Mesothelial cell of epicardium (in vitro differentiated cells): Measurements from ENCODE around the gene TAS1R3. TPM values are rescaled to one million over a fixed set of nuclear protein-coding genes. Genes with fewer than 3 reads are reported as not detected.

Experiments
- DNase-seq, 2 experiments: peaks; one replicate each; pipeline ENCODE4 v3.0.0; 2021; ENCODE audit warnings: low spot score in 2 of 2; ENCODE audit not compliant: unreplicated experiment in 2 of 2
- H3K27ac Mint-ChIP-seq: 2 replicates; pipeline ENCODE4 v1.8.0; 2021; ENCODE audit warnings: mixed read lengths
- H3K27me3 Mint-ChIP-seq: 2 replicates; pipeline ENCODE4 v1.8.0; 2021; ENCODE audit warnings: low read depth, mixed read lengths
- H3K36me3 Mint-ChIP-seq: 2 replicates; pipeline ENCODE4 v1.8.0; 2021; ENCODE audit warnings: mixed read lengths
- H3K4me1 Mint-ChIP-seq: 2 replicates; pipeline ENCODE4 v1.8.0; 2021; ENCODE audit warnings: mixed read lengths
- H3K4me3 Mint-ChIP-seq: 2 replicates; pipeline ENCODE4 v1.8.0; 2021; ENCODE audit warnings: mild to moderate bottlenecking, moderate library complexity, mixed read lengths
- H3K9me3 Mint-ChIP-seq: 2 replicates; pipeline ENCODE4 v1.8.0; 2021; ENCODE audit warnings: mixed read lengths
- total RNA-seq: library from RNA; stranded (reverse); gene quantifications from 3 replicates; pipeline ENCODE4 v1.2.1, GENCODE V29; 2021
- TF ChIP-seq, protein P1 (sequence below): fragments of 200-600 bp; sonication (generic); IDR thresholded peaks from one replicate; pipeline ENCODE4 v1.5.0; 2021; ENCODE audit warnings: antibody characterized with exemption; ENCODE audit not compliant: unreplicated experiment

Gene TAS1R3
- total RNA-seq, 1 donor from 2014 or later, result 0.98 TPM

DNA sequence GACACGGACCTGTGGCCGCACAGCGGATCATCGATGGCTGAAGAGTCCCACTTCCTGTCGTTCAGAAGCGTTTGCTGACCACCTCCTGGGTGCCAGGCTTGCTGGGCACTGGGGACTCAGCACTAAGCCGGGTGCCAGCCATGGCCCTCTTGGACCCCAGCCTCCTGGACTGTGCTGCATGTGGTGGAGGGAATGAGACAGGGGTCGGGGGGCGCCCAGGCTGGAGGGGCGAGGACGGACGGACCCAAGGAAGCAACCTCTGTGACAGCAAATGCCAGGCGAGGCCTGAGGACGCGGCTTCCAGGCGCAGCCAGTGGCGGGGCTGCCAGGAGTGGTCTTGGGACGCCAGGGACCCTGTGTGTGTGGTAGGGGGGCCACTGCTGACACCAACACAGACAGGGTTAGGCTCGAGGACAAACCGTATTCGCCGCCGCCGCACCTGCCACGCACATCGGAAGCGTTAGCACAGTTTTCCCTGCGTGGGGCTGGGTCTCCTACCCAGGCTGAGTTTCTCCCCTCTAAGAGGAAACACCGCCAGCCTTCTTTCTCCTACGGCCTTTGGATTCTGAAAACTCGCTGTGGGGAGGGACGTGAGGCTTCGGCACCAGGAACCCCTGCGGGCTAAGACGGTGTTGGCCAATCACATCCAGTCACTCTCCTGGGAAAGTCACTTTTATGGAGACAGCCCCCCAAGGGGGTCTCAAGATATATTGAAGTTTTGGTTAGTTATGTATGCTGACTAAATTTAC is 30.3 kb downstream of the TAS1R3 start:
- Mint-ChIP-seq H3K4me1 (peaks cover 35% of the 10 kb centered on the region), H3K27ac (peak overlapping the region; percentile 90), H3K36me3 (no peaks in the 10 kb centered on the region), H3K9me3 (no peaks in the 10 kb centered on the region), H3K4me3 (no peak overlapping the region), H3K27me3 (no peaks in the 10 kb centered on the region)
- DNase-seq, result no peak
- TF ChIP-seq, protein P1, sequence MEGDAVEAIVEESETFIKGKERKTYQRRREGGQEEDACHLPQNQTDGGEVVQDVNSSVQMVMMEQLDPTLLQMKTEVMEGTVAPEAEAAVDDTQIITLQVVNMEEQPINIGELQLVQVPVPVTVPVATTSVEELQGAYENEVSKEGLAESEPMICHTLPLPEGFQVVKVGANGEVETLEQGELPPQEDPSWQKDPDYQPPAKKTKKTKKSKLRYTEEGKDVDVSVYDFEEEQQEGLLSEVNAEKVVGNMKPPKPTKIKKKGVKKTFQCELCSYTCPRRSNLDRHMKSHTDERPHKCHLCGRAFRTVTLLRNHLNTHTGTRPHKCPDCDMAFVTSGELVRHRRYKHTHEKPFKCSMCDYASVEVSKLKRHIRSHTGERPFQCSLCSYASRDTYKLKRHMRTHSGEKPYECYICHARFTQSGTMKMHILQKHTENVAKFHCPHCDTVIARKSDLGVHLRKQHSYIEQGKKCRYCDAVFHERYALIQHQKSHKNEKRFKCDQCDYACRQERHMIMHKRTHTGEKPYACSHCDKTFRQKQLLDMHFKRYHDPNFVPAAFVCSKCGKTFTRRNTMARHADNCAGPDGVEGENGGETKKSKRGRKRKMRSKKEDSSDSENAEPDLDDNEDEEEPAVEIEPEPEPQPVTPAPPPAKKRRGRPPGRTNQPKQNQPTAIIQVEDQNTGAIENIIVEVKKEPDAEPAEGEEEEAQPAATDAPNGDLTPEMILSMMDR, result no peak

DNA sequence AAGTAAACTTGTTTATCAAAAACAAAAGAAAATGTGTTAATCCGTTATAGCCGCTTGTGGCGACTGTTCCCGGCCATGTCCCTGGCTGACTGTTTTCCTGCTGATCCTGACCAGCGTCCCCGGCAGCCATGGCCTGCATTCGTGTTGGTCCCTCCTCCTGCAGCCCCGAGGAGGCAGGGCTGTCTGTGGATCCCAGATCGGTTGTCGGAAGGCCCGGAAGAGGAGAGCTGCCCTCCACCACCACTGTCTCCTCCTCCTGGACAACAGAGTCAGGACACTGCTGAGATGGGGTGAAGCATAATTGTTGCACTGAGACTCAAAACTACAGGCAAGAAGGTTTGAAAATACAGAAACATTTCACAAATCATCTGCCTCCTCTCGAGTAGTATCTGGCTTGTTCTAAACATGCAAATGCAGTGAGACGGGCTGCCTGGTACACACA is 30.9 kb downstream of the TAS1R3 start:
- Mint-ChIP-seq H3K36me3 (no peaks in the 10 kb centered on the region), H3K27ac (peak overlapping the region; percentile 90), H3K9me3 (no peaks in the 10 kb centered on the region), H3K4me3 (no peak overlapping the region), H3K4me1 (peaks cover 35% of the 10 kb centered on the region), H3K27me3 (no peaks in the 10 kb centered on the region)
- DNase-seq, result no peak
- TF ChIP-seq, protein P1, result no peak

DNA sequence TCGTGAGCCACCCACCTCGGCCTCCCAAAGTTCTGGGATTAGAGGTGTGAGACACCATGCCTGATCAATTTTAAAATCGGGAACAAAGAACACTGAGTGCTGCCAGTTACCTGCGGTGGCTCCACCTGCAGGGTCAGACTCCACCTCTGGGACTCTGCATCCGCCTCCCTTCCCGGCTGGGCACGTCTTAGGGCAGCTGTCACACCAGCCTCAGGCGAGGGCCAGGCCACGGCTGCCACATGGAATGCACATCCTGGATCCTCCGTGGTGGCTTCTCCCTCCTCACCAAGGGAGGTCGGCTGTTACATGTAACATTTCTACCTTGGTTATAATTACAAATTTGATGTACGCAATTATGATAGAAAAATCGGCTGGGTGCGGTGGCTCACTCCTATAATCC is 33.2 kb downstream of the TAS1R3 start:
- TF ChIP-seq, protein P1, result no peak
- Mint-ChIP-seq H3K4me3 (no peak overlapping the region), H3K4me1 (peaks cover 19% of the 10 kb centered on the region), H3K27me3 (no peaks in the 10 kb centered on the region), H3K27ac (no peak overlapping the region), H3K9me3 (no peaks in the 10 kb centered on the region), H3K36me3 (no peaks in the 10 kb centered on the region)
- no peak for DNase-seq

DNA sequence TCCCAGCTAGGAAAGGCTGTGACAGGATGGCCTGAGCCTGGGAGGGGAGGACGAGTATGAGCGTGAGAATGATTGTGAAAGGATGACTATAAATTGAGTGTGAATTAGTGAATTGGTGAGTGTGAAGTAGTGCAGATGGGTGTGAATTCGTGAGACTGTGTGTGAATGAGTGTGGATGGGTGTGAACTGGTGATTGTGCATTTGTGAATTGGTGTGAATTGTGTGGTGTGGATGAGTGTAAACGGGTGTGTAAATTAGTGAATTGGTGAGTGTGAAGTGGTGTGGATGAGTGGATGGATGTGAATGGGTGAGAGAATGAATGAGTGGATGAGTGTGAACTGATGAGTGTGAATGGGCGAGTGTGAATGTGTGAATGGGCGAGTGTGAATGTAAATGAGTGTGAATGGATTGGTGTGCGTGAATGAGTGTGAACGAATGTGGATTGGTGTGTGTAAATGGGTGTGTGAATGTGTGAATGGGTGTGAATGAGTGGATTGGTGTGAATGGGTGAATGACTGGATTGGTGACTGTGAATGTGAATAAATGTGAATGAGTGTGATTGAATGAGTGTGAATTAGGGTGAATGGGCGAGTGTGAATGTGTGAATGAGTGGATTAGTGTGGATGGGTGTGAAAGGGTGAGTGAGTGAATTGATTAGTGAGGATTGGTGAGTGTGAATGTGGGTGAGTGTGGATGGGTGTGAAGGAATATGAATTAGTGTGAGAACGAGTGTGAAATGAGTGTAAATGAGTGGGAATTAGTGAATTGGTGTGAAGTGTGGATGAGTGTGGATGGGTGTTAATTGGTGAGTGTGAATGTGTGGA is 35.0 kb downstream of the TAS1R3 start:
- H3K9me3 Mint-ChIP-seq, result no peaks in the 10 kb centered on the region
- no peak overlapping the region for H3K27ac Mint-ChIP-seq
- H3K36me3 Mint-ChIP-seq, result no peaks in the 10 kb centered on the region
- no peak overlapping the region for H3K4me3 Mint-ChIP-seq
- DNase-seq, result no peak
- no peaks in the 10 kb centered on the region for H3K27me3 Mint-ChIP-seq
- H3K4me1 Mint-ChIP-seq, result peaks cover 7% of the 10 kb centered on the region
- TF ChIP-seq, protein P1, result no peak

DNA sequence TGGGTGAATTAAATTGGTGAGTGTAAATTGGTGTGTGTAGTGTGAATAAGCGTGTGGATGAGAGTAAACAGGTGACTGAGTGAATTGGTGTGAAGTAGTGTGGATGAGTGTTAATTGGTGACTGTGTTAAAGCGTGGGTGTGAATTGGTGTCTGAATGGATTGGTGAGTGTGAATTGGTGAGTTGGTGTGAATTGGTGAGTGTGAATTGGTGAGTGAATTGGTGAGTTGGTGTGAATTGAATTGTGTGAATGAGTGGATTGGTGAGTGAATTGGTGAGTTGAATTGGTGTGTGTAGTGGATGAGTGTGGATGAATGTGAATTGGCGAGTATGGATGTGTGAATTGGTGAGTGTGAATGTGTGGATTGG is 35.6 kb downstream of the TAS1R3 start:
- TF ChIP-seq, protein P1, result no peak

More for the DNA sequence above, 35.6 kb downstream of the TAS1R3 start:
- Mint-ChIP-seq H3K36me3 (no peaks in the 10 kb centered on the region), H3K4me3 (no peak overlapping the region), H3K4me1 (peaks cover 6% of the 10 kb centered on the region), H3K27ac (no peak overlapping the region), H3K9me3 (no peaks in the 10 kb centered on the region), H3K27me3 (no peaks in the 10 kb centered on the region)
- no peak for DNase-seq
